Astrocyte (in vitro differentiated cells and primary cell): Measurements from ENCODE around the gene ITGAE. TPM values are rescaled to one million over a fixed set of nuclear protein-coding genes. Genes with fewer than 3 reads are reported as not detected.

Experiments used
- DNase-seq: peaks from one replicate; pipeline ENCODE4 v3.0.0-alpha.2; 2010; ENCODE audit warnings: low read depth
- FAIRE-seq: peaks from 2 replicates; lab custom pipeline; 2011; peaks lifted over from hg19 to GRCh38; lab: Jason Lieb, UNC
- H2AFZ ChIP-seq: 2 replicates; pipeline ENCODE4 v1.6.0; 2012; ENCODE audit warnings: low read depth, low read length, inconsistent platforms
- H3K27ac ChIP-seq: 2 replicates; pipeline ENCODE4 v1.5.1; 2011; ENCODE audit warnings: low read depth, low read length, inconsistent platforms
- H3K27me3 ChIP-seq: 2 replicates; pipeline ENCODE4 v1.6.0; 2011; ENCODE audit warnings: low read length, inconsistent platforms; ENCODE audit not compliant: insufficient read depth
- H3K36me3 ChIP-seq: 2 replicates; pipeline ENCODE4 v1.5.1; 2011; ENCODE audit warnings: low read length, inconsistent platforms; ENCODE audit not compliant: insufficient read depth
- H3K4me1 ChIP-seq: 2 replicates; pipeline ENCODE4 v1.5.1; 2011; ENCODE audit warnings: low read length, inconsistent platforms; ENCODE audit not compliant: insufficient read depth
- H3K4me2 ChIP-seq: 2 replicates; pipeline ENCODE4 v1.6.0; 2012; ENCODE audit warnings: low read length, inconsistent platforms
- H3K4me3 ChIP-seq: 2 replicates; pipeline ENCODE4 v1.5.1; 2011; ENCODE audit warnings: low read depth, mild to moderate bottlenecking, low read length, inconsistent platforms; ENCODE audit not compliant: insufficient read depth
- H3K79me2 ChIP-seq: 2 replicates; pipeline ENCODE4 v1.6.0; 2012; ENCODE audit warnings: mild to moderate bottlenecking, low read length, inconsistent platforms; ENCODE audit not compliant: insufficient read depth
- H3K9ac ChIP-seq: 2 replicates; pipeline ENCODE4 v1.6.0; 2012; ENCODE audit warnings: mild to moderate bottlenecking, low read length, inconsistent platforms
- H3K9me3 ChIP-seq: 2 replicates; pipeline ENCODE4 v1.5.1; 2012; ENCODE audit warnings: low read depth, mild to moderate bottlenecking, low read length, inconsistent platforms; ENCODE audit not compliant: insufficient read depth
- H4K20me1 ChIP-seq: 2 replicates; pipeline ENCODE4 v1.6.0; 2012; ENCODE audit warnings: low read length, inconsistent platforms; ENCODE audit not compliant: insufficient read depth
- H3K27ac Mint-ChIP-seq: one replicate; pipeline ENCODE4 v1.8.0; 2021; ENCODE audit warnings: mild to moderate bottlenecking, mixed read lengths; ENCODE audit not compliant: unreplicated experiment
- H3K27me3 Mint-ChIP-seq: one replicate; pipeline ENCODE4 v1.8.0; 2021; ENCODE audit warnings: low read depth, mixed read lengths; ENCODE audit not compliant: unreplicated experiment
- H3K36me3 Mint-ChIP-seq: one replicate; pipeline ENCODE4 v1.8.0; 2021; ENCODE audit warnings: low read depth, mixed read lengths; ENCODE audit not compliant: unreplicated experiment
- H3K4me1 Mint-ChIP-seq: one replicate; pipeline ENCODE4 v1.8.0; 2021; ENCODE audit warnings: low read depth, mixed read lengths; ENCODE audit not compliant: unreplicated experiment
- H3K4me3 Mint-ChIP-seq: one replicate; pipeline ENCODE4 v1.8.0; 2021; ENCODE audit warnings: mild to moderate bottlenecking, moderate library complexity, mixed read lengths; ENCODE audit not compliant: unreplicated experiment
- H3K9me3 Mint-ChIP-seq: one replicate; pipeline ENCODE4 v1.8.0; 2021; ENCODE audit warnings: mild to moderate bottlenecking, mixed read lengths; ENCODE audit not compliant: unreplicated experiment
- CTCF ChIP-seq: IDR thresholded peaks from 2 replicates; pipeline ENCODE4 v1.5.1; 2011; ENCODE audit warnings: low read depth, mild to moderate bottlenecking, inconsistent platforms, low read length, moderate library complexity; ENCODE audit not compliant: insufficient read depth
- EZH2 ChIP-seq: IDR thresholded peaks from 2 replicates; pipeline ENCODE4 v1.6.1; 2012; ENCODE audit warnings: mild to moderate bottlenecking, low read length, inconsistent platforms; ENCODE audit not compliant: insufficient read depth
- total RNA-seq: library from RNA; stranded (reverse); gene quantifications from 2 replicates; pipeline ENCODE4 v1.2.1, GENCODE V29; 2021

The ITGAE gene
- total RNA-seq, 1 donor from 2014 or later = 30.9 TPM

GRCh38 chr17:3715296-3715695 lies 85.7 kb downstream of the ITGAE start:
- peaks cover 4% of the 10 kb centered on the region for H4K20me1 ChIP-seq
- TF ChIP-seq EZH2 (no peak), CTCF (no peak)
- Mint-ChIP-seq H3K9me3 (no peaks in the 10 kb centered on the region), H3K4me3 (no peak overlapping the region), H3K36me3 (peaks cover 13% of the 10 kb centered on the region), H3K27me3 (no peaks in the 10 kb centered on the region), H3K27ac (no peak overlapping the region), H3K4me1 (peaks cover 8% of the 10 kb centered on the region)
- no peak for FAIRE-seq
- no peak overlapping the region for H3K9ac ChIP-seq
- H3K27ac ChIP-seq = no peak overlapping the region
- H3K27me3 ChIP-seq = no peaks in the 10 kb centered on the region
- H3K9me3 ChIP-seq = no peaks in the 10 kb centered on the region
- H3K79me2 ChIP-seq = peaks cover 4% of the 10 kb centered on the region
- H3K4me1 ChIP-seq = peaks cover 16% of the 10 kb centered on the region
- no peak for DNase-seq
- no peak overlapping the region for H2AFZ ChIP-seq
- no peak overlapping the region for H3K4me2 ChIP-seq
- H3K36me3 ChIP-seq = peaks cover 40% of the 10 kb centered on the region
- H3K4me3 ChIP-seq = no peak overlapping the region

GRCh38 chr17:3712811-3713463 lies 88.1 kb downstream of the ITGAE start:
- no peak overlapping the region for H3K27ac ChIP-seq
- no peak for TF ChIP-seq CTCF
- no peak for TF ChIP-seq EZH2
- DNase-seq (peak; percentile 24), FAIRE-seq (no peak)
- Mint-ChIP-seq H3K4me3 (no peak overlapping the region), H3K27me3 (no peaks in the 10 kb centered on the region), H3K4me1 (no peaks in the 10 kb centered on the region), H3K36me3 (peaks cover 13% of the 10 kb centered on the region), H3K27ac (no peak overlapping the region), H3K9me3 (no peaks in the 10 kb centered on the region)
- H3K36me3 ChIP-seq = peaks cover 32% of the 10 kb centered on the region
- peaks cover 6% of the 10 kb centered on the region for H3K4me1 ChIP-seq
- H4K20me1 ChIP-seq = no peaks in the 10 kb centered on the region
- no peaks in the 10 kb centered on the region for H3K79me2 ChIP-seq
- no peak overlapping the region for H2AFZ ChIP-seq
- H3K9me3 ChIP-seq = no peaks in the 10 kb centered on the region
- H3K4me2 ChIP-seq = no peak overlapping the region
- no peak overlapping the region for H3K9ac ChIP-seq
- no peaks in the 10 kb centered on the region for H3K27me3 ChIP-seq
- H3K4me3 ChIP-seq = no peak overlapping the region

- H3K27me3 Mint-ChIP-seq = no peaks in the 10 kb centered on the region
These were observed 90.0 kb downstream of the ITGAE start for GRCh38 chr17:3710951-3711383.

More at GRCh38 chr17:3710951-3711383, 90.0 kb downstream of the ITGAE start:
- no peak overlapping the region for H3K27ac Mint-ChIP-seq
- no peaks in the 10 kb centered on the region for H3K4me1 Mint-ChIP-seq
- H2AFZ ChIP-seq = no peak overlapping the region
- FAIRE-seq = no peak
- no peak overlapping the region for H3K4me3 ChIP-seq
- H3K27me3 ChIP-seq = no peaks in the 10 kb centered on the region
- peaks cover 11% of the 10 kb centered on the region for H3K36me3 Mint-ChIP-seq
- peaks cover 6% of the 10 kb centered on the region for H3K4me1 ChIP-seq
- H3K36me3 ChIP-seq = peaks cover 15% of the 10 kb centered on the region
- H4K20me1 ChIP-seq = no peaks in the 10 kb centered on the region
- TF ChIP-seq EZH2 (no peak), CTCF (no peak)
- H3K4me2 ChIP-seq = peak overlapping the region; percentile 76
- H3K79me2 ChIP-seq = no peaks in the 10 kb centered on the region
- H3K9ac ChIP-seq = peak overlapping the region; percentile 31
- peak; percentile 63 for DNase-seq
- no peaks in the 10 kb centered on the region for H3K9me3 Mint-ChIP-seq
- no peaks in the 10 kb centered on the region for H3K9me3 ChIP-seq
- no peak overlapping the region for H3K4me3 Mint-ChIP-seq
- no peak overlapping the region for H3K27ac ChIP-seq
